Activated B cell treated with CpG ODN at 0.5 μM for 24 hours (primary cell): ENCODE measurements around the gene BCKDK. TPM values are rescaled to one million over a fixed set of nuclear protein-coding genes. Genes with fewer than 3 reads are reported as not detected.
A peak's percentile ranks its signal among the peaks of the same experiment; 100 is the strongest.
"Not testable (repeated sequence)": the region's sequence is repeated elsewhere in the genome, so short reads cannot be mapped to it uniquely, and the experiment has no call there.

Experiments
- ATAC-seq: fragments of 200-7000 bp; cut with Tn5 transposase; one replicate; pipeline ENCODE4 v1.10.0; 2021; ENCODE audit warnings: low read depth, mild to moderate bottlenecking, moderate library complexity
- CTCF ChIA-PET: fragments of 350-600 bp; sonication (Branson Sonifier 250); formaldehyde crosslinking; loops from one replicate; lab custom pipeline; 2021; ENCODE audit warnings: antibody characterized with exemption; lab: Charles Lee
- POLR2A ChIA-PET: fragments of 350-600 bp; sonication (Branson Sonifier 250); formaldehyde crosslinking; loops from one replicate; lab custom pipeline; 2021; ENCODE audit warnings: antibody characterized with exemption; lab: Charles Lee
- DNase-seq: peaks from one replicate; pipeline ENCODE4 v3.0.0; 2022
- H3K27ac Mint-ChIP-seq: one replicate; pipeline ENCODE4 v1.8.0; 2020; ENCODE audit warnings: mixed read lengths
- H3K27me3 Mint-ChIP-seq: one replicate; pipeline ENCODE4 v1.8.0; 2021; ENCODE audit warnings: mixed read lengths
- H3K36me3 Mint-ChIP-seq: one replicate; pipeline ENCODE4 v1.8.0; 2021; ENCODE audit warnings: low read depth, mixed read lengths
- H3K4me1 Mint-ChIP-seq: one replicate; pipeline ENCODE4 v1.8.0; 2021; ENCODE audit warnings: mixed read lengths
- H3K4me3 Mint-ChIP-seq: one replicate; pipeline ENCODE4 v1.8.0; 2020; ENCODE audit warnings: mild to moderate bottlenecking, mixed read lengths
- H3K9me3 Mint-ChIP-seq: one replicate; pipeline ENCODE4 v1.8.0; 2020; ENCODE audit warnings: mixed read lengths
- CTCF ChIP-seq: fragments of 200-600 bp; IDR thresholded peaks from one replicate; pipeline ENCODE4 v1.8.0; 2022; ENCODE audit warnings: antibody characterized with exemption, mild to moderate bottlenecking
- intact Hi-C: fragments of 100-400 bp; cut with micrococcal nuclease; formaldehyde crosslinking; loops from one replicate; pipeline ENCODE4 v1.15.1; 2024
- total RNA-seq: library from RNA; stranded (reverse); gene quantifications from 2 replicates; pipeline ENCODE4 v1.2.3, GENCODE V29; 2022

The BCKDK gene
- total RNA-seq, 1 donor from 2014 or later, result 27.3 TPM

DNA sequence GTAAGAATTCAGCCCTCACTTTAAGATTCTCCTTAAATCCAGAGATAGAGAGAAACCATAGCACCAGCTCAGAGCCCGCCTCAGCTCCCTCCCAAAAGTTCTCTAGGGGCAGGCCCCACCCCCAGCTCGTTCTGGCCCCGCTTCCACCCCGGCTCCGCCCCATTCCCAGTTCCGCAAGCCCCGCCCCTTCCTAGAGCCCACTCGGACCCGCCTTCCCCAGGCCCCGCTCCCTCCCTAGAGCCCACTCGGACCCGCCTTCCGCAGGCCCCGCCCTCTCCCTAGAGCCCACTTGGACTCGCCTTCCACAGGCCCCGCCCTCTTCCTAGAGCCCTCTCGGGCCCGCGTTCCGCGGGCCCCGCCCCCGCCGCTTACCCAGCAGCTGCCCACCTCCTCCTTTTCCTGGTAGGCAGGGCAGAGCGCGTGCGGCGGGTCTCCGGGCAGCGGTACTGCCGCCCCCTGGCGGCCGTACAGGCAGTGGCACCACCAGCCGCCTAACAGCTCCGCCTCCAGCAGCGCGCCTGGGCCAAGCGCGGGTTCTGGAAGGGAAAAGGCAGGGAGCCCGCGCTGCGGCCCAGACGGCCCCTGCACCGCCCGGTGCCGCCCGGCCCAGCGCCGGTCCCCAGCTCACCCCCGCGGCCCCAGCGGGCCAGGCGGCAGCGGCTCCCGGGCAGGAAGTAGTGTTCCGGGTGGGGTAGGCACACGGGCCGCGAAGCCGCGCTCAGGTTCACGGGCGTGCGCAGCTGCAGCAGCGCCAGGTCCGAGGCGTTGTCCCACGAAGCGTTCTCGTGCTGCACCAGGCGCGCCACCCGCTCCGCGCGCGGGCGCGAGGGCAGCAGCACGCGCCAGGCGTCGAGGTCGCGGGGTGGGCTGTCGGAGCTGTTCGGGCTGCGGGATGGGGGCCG lies 34.2 kb downstream of the BCKDK start:
- peaks cover 5% of the 10 kb centered on the region for H3K27me3 Mint-ChIP-seq
- ChIA-PET CTCF (interaction anchor here (0.6 to 2.7 kb wide), 19 partner anchors 15 to 727 kb away, joined by 3 to 36 read pairs (median 5); partner anchors contain the start of genes FUS, HSD3B7, KAT8 and VKORC1), POLR2A (interaction anchor here (0.6 to 5.3 kb wide), 31 partner anchors 13 to 733 kb away, joined by 3 to 147 read pairs (median 5); partner anchors contain the start of genes ARMC5, FBRS, FUS and HSD3B7)
- DNase-seq (peak; percentile 97), ATAC-seq (peak; percentile 96)
- H3K27ac Mint-ChIP-seq, result peak overlapping the region; percentile 80
- H3K4me3 Mint-ChIP-seq, result peak overlapping the region; percentile 65
- intact Hi-C loops, result loop anchor here (1.0 to 2.0 kb wide), 14 partner anchors 25 to 731 kb away; partner anchors contain the start of genes ARMC5, BCKDK, FUS and HSD3B7
- no peaks in the 10 kb centered on the region for H3K9me3 Mint-ChIP-seq
- TF ChIP-seq CTCF, result no peak
- H3K4me1 Mint-ChIP-seq, result peaks cover 12% of the 10 kb centered on the region
- H3K36me3 Mint-ChIP-seq, result no peaks in the 10 kb centered on the region

DNA sequence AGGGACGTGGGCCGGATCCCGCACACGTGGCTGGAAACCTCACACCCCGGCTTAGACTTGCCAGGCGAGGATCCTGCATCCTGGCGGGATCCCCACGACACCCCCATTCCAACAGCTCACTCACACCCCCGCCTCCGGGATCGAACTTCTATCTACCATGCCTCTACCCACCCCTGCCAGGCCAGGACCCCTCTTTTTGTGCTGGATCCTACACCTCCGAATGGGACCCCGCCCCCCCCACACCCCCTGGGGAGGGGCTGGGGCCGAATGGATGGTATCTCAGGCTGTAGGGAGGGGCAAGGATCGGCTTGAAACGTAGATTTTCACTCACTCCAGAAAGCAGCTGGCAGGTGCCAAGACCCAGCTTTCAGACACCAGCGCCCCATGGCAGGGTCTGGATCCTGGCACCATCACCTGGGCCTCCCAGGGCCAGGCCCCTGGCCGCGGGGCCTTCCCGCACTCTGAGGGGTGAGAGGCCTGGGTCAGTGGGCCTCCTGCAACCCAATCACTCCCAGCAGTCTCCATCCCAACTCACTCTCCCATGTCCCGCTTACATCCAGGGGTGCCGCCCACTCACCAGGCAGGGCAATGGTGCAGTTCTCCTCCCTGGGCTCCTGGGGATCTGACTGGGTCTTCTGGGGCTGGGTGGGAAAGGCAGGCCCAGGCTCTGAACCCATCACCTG lies 35.0 kb downstream of the BCKDK start:
- Mint-ChIP-seq H3K27me3 (peaks cover 10% of the 10 kb centered on the region), H3K4me1 (peaks cover 12% of the 10 kb centered on the region), H3K27ac (no peak overlapping the region), H3K4me3 (peak overlapping the region; percentile 56), H3K36me3 (no peaks in the 10 kb centered on the region), H3K9me3 (no peaks in the 10 kb centered on the region)
- TF ChIP-seq CTCF, result no peak
- intact Hi-C loops, result loop anchor here (2.0 kb wide), 2 partner anchors 34 to 194 kb away; partner anchors contain the start of genes BCKDK and ORAI3
- POLR2A ChIA-PET, result interaction anchor here (0.6 to 5.3 kb wide), 22 partner anchors 13 to 732 kb away, joined by 3 to 147 read pairs (median 9); partner anchors contain the start of genes ARMC5, FBRS, FUS and HSD3B7
- DNase-seq (no peak), ATAC-seq (no peak)
- CTCF ChIA-PET, result interaction anchor here (0.9 to 2.7 kb wide), 16 partner anchors 14 to 726 kb away, joined by 3 to 36 read pairs (median 5); partner anchors contain the start of genes FUS, HSD3B7, KAT8 and VKORC1

GRCh38 chr16:31143694-31144148 lies 35.5 kb downstream of the BCKDK start:
- intact Hi-C loops, result loop anchor here (2.0 kb wide), 2 partner anchors 35 to 195 kb away; partner anchors contain the start of genes BCKDK and ORAI3
- CTCF ChIA-PET, result interaction anchor here (0.6 to 2.7 kb wide), 3 partner anchors 117 to 243 kb away, joined by 3 to 36 read pairs (median 3); partner anchors contain the start of gene HSD3B7

DNA sequence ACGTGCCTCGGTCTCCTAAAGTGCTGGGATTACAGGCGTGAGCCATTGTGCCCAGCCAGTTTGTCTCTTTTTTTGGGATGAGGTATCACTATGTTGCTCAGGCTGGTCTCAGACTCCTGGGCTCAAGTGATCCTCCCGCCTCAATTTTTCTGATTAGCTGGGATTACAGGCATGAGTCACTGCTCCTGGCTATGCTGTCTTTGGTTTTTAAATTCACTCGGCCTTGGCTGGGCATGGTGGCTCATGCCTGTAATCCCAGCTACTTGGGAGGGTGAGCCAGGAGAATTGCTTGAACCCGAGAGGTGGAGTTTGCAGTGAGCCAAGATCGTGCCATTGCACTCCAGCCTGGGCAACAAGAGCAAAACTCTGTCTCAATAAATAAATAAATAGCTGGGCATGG lies 36.2 kb downstream of the BCKDK start:
- H3K27ac Mint-ChIP-seq, intact Hi-C loops, H3K9me3 Mint-ChIP-seq, DNase-seq, ATAC-seq, CTCF ChIA-PET, H3K36me3 Mint-ChIP-seq: not testable (repeated sequence)
- peak overlapping the region; percentile 7 for H3K4me3 Mint-ChIP-seq
- POLR2A ChIA-PET, result interaction anchor here (1.4 to 5.3 kb wide), 3 partner anchors 27 to 58 kb away, joined by 4 to 147 read pairs (median 12); partner anchors contain the start of genes FUS, KAT8 and PYCARD
- peaks cover 12% of the 10 kb centered on the region for H3K4me1 Mint-ChIP-seq
- H3K27me3 Mint-ChIP-seq, result peaks cover 10% of the 10 kb centered on the region

More at GRCh38 chr16:31143694-31144148, 35.5 kb downstream of the BCKDK start:
- peak overlapping the region; percentile 56 for H3K4me3 Mint-ChIP-seq
- H3K4me1 Mint-ChIP-seq, result peaks cover 12% of the 10 kb centered on the region
- no peak overlapping the region for H3K27ac Mint-ChIP-seq
- POLR2A ChIA-PET, result interaction anchor here (1.3 to 5.3 kb wide), 5 partner anchors 26 to 239 kb away, joined by 4 to 147 read pairs (median 12); partner anchors contain the start of genes FUS, KAT8 and PYCARD
- peaks cover 10% of the 10 kb centered on the region for H3K27me3 Mint-ChIP-seq
- no peaks in the 10 kb centered on the region for H3K36me3 Mint-ChIP-seq
- ATAC-seq (no peak), DNase-seq (no peak)
- no peak for TF ChIP-seq CTCF
- H3K9me3 Mint-ChIP-seq, result no peaks in the 10 kb centered on the region
